Right renal cortex interstitium (tissue), 3 donors: ENCODE data around the gene DDX17. TPM values are rescaled to one million over a fixed set of nuclear protein-coding genes. Genes with fewer than 3 reads are reported as not detected.
A peak's percentile ranks its signal among the peaks of the same experiment; 100 is the strongest.

Experiments used
- DNase-seq, 3 donors: peaks; one replicate each; pipeline ENCODE4 v3.0.0-alpha.2; 2013; ENCODE audit warnings: low read depth in 3 of 3, low spot score in 2 of 3
- polyA plus RNA-seq, 3 donors: library from polyadenylated mRNA; unstranded; fragments of 120-200 nt; gene quantifications; one replicate each; pipeline ENCODE4 v1.2.1, GENCODE V29; 2013; ENCODE audit not compliant: insufficient read length in 3 of 3

Gene DDX17
- 100 to 1,000 TPM; 725 to 879 (median 768) TPM for polyA plus RNA-seq

- DNase-seq, result peak; percentile 97 to 100 (median 99)
Observed at GRCh38 chr22:38506118-38506962, at the start of gene DDX17. DDX17 (minus strand) TSS chr22:38506311.

GRCh38 chr22:38554281-38554680 is 48.2 kb upstream of the DDX17 start:
- DNase-seq, result no peak

GRCh38 chr22:38549101-38549894 is 43.2 kb upstream of the DDX17 start:
- DNase-seq, result peak in 1 of 3 donors; percentile 36

- DNase-seq, result no peak
Observed at GRCh38 chr22:38540701-38541100, 34.6 kb upstream of the DDX17 start.

GRCh38 chr22:38531251-38531938 is 25.3 kb upstream of the DDX17 start:
- no peak for DNase-seq

- no peak for DNase-seq
Observed at GRCh38 chr22:38524429-38524828, 18.3 kb upstream of the DDX17 start.

- no peak for DNase-seq
Observed at GRCh38 chr22:38523479-38523878, 17.4 kb upstream of the DDX17 start.

- DNase-seq, result no peak
Observed at GRCh38 chr22:38523029-38523428, 16.9 kb upstream of the DDX17 start.

- no peak for DNase-seq
Observed at GRCh38 chr22:38519453-38520250, 13.5 kb upstream of the DDX17 start.

- no peak for DNase-seq
Observed at GRCh38 chr22:38518620-38519019, 12.5 kb upstream of the DDX17 start.

GRCh38 chr22:38513063-38513462 is 7.0 kb upstream of the DDX17 start:
- DNase-seq, result no peak

GRCh38 chr22:38510416-38510970 is 4.4 kb upstream of the DDX17 start:
- no peak for DNase-seq

GRCh38 chr22:38505541-38506117 is 482 bp downstream of the DDX17 start:
- no peak for DNase-seq

- no peak for DNase-seq
Observed at GRCh38 chr22:38504731-38505540, 1.2 kb downstream of the DDX17 start.

GRCh38 chr22:38503021-38503420 is 3.1 kb downstream of the DDX17 start:
- DNase-seq, result no peak

- DNase-seq, result no peak
Observed at GRCh38 chr22:38501797-38502672, 4.1 kb downstream of the DDX17 start.

GRCh38 chr22:38497869-38498268 is 8.2 kb downstream of the DDX17 start:
- no peak for DNase-seq

- DNase-seq, result no peak
Observed at GRCh38 chr22:38494939-38495338, 11.2 kb downstream of the DDX17 start.
